ENCODE results near the gene ERBB3.

ERBB3 gene

DNA sequence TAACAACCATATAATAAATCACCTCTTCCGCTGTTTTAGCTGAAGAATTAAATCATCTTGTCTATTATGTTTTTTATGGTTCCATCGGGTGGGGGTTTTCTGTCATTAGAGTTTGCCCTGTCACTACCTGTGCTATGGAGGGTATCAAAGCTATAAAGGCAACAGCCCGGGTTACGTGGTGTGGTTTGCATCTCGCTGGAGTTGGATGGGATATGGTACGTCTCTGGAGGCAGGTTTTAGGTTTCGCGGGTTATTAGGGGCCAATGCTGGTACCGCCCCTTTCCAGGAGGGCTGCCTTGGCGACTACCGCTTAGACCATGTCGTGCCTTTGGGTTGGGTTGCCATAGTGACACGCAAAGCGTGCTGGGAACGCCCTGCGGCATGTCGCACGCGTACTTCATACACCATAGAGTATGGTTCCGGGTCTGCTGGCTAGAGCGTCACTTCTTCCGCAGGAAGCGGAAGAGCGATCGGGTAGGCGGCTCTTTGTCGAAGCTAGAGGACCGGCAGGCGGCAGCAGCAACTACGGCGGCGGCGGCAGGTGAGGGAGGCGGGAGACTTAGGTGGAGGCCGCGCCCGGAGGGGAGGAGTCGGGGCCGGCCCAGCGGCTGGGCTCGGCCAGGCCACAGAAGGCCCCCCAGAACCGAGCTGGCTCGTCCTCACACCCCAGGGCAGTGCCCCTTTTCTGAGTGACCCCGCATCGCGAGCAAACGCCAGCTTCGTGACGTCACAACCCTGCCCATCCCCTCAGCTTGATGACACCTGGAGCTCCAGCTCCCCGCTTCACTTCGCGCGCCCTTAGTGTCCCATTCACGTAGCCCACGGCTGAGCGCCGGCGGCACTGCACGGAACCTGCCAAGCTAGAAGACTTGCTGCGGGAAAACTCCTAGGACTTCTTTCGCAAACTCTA, 38.1 kb downstream of the ERBB3 start, which contains the start of gene ZC3H10 (continued):
- TF ChIP-seq, protein P1, sequence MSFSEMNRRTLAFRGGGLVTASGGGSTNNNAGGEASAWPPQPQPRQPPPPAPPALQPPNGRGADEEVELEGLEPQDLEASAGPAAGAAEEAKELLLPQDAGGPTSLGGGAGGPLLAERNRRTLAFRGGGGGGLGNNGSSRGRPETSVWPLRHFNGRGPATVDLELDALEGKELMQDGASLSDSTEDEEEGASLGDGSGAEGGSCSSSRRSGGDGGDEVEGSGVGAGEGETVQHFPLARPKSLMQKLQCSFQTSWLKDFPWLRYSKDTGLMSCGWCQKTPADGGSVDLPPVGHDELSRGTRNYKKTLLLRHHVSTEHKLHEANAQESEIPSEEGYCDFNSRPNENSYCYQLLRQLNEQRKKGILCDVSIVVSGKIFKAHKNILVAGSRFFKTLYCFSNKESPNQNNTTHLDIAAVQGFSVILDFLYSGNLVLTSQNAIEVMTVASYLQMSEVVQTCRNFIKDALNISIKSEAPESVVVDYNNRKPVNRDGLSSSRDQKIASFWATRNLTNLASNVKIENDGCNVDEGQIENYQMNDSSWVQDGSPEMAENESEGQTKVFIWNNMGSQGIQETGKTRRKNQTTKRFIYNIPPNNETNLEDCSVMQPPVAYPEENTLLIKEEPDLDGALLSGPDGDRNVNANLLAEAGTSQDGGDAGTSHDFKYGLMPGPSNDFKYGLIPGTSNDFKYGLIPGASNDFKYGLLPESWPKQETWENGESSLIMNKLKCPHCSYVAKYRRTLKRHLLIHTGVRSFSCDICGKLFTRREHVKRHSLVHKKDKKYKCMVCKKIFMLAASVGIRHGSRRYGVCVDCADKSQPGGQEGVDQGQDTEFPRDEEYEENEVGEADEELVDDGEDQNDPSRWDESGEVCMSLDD (tag by site-specific recombination; IDR thresholded peaks at IDR 0.05): peak; percentile 93
- TF ChIP-seq, protein P2, sequence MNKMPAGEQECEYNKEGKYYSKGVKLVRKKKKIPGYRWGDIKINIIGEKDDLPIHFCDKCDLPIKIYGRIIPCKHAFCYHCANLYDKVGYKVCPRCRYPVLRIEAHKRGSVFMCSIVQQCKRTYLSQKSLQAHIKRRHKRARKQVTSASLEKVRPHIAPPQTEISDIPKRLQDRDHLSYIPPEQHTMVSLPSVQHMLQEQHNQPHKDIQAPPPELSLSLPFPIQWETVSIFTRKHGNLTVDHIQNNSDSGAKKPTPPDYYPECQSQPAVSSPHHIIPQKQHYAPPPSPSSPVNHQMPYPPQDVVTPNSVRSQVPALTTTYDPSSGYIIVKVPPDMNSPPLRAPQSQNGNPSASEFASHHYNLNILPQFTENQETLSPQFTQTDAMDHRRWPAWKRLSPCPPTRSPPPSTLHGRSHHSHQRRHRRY (tag by site-specific recombination; IDR thresholded peaks at IDR 0.05): 0 out of 2 replicates have a peak, but pooled peaks have one; percentile 14
- TF ChIP-seq YY2 (tag by site-specific recombination; IDR thresholded peaks at IDR 0.05) (peak; percentile 39; the same call in 1 of the 2 replicates), ZNF394 (tag by site-specific recombination; IDR thresholded peaks at IDR 0.05; ENCODE audit: borderline replicate concordance) (peak; percentile 81), ZNF530 (tag by site-specific recombination; IDR thresholded peaks at IDR 0.05; ENCODE audit: low read depth) (no peak), OVOL3 (tag by site-specific recombination; IDR thresholded peaks at IDR 0.05) (0 out of 2 replicates have a peak, but pooled peaks have one; percentile 36), ZNF776 (tag by site-specific recombination; IDR thresholded peaks at IDR 0.05; ENCODE audit: borderline replicate concordance) (no peak), ZNF416 (tag by site-specific recombination; IDR thresholded peaks at IDR 0.05) (no peak), ZFP41 (tag by site-specific recombination; IDR thresholded peaks at IDR 0.05; ENCODE audit: borderline replicate concordance) (no peak), ZNF138 (tag by site-specific recombination; IDR thresholded peaks at IDR 0.05; ENCODE audit: borderline replicate concordance) (no peak), SETDB1 (IDR thresholded peaks at IDR 0.05; ENCODE audit: insufficient read length, low read length) (no peak), ZNF629 (tag by site-specific recombination; IDR thresholded peaks at IDR 0.05) (peak; percentile 98), ZNF214 (tag by site-specific recombination; IDR thresholded peaks at IDR 0.05; ENCODE audit: borderline replicate concordance) (no peak), ZNF202 (tag by site-specific recombination; IDR thresholded peaks at IDR 0.05; ENCODE audit: borderline replicate concordance) (no peak), ZSCAN30 (tag by site-specific recombination; IDR thresholded peaks at IDR 0.05) (peak; percentile 64; the same call in 1 of the 2 replicates), ZNF600 (tag by site-specific recombination; IDR thresholded peaks at IDR 0.05) (peak; percentile 98), GLIS2 (tag by site-specific recombination; IDR thresholded peaks at IDR 0.05) (peak; percentile 71), OSR2 (tag by site-specific recombination; IDR thresholded peaks at IDR 0.05) (peak; percentile 42; the same call in 1 of the 2 replicates), ZNF623 (tag by site-specific recombination; IDR thresholded peaks at IDR 0.05) (0 out of 2 replicates have a peak, but pooled peaks have one; percentile 5), ZBTB17 (tag by site-specific recombination; IDR thresholded peaks at IDR 0.05) (peak; percentile 93)
- TF ChIP-seq, protein P3, sequence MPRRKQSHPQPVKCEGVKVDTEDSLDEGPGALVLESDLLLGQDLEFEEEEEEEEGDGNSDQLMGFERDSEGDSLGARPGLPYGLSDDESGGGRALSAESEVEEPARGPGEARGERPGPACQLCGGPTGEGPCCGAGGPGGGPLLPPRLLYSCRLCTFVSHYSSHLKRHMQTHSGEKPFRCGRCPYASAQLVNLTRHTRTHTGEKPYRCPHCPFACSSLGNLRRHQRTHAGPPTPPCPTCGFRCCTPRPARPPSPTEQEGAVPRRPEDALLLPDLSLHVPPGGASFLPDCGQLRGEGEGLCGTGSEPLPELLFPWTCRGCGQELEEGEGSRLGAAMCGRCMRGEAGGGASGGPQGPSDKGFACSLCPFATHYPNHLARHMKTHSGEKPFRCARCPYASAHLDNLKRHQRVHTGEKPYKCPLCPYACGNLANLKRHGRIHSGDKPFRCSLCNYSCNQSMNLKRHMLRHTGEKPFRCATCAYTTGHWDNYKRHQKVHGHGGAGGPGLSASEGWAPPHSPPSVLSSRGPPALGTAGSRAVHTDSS (tag by site-specific recombination; IDR thresholded peaks at IDR 0.05): peak; percentile 10; the same call in 1 of the 2 replicates
- TF ChIP-seq, protein P4, sequence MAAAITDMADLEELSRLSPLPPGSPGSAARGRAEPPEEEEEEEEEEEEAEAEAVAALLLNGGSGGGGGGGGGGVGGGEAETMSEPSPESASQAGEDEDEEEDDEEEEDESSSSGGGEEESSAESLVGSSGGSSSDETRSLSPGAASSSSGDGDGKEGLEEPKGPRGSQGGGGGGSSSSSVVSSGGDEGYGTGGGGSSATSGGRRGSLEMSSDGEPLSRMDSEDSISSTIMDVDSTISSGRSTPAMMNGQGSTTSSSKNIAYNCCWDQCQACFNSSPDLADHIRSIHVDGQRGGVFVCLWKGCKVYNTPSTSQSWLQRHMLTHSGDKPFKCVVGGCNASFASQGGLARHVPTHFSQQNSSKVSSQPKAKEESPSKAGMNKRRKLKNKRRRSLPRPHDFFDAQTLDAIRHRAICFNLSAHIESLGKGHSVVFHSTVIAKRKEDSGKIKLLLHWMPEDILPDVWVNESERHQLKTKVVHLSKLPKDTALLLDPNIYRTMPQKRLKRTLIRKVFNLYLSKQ (tag by site-specific recombination; IDR thresholded peaks at IDR 0.05; ENCODE audit: borderline replicate concordance): 0 out of 2 replicates have a peak, but pooled peaks have one; percentile 7
- TF ChIP-seq, protein P5, sequence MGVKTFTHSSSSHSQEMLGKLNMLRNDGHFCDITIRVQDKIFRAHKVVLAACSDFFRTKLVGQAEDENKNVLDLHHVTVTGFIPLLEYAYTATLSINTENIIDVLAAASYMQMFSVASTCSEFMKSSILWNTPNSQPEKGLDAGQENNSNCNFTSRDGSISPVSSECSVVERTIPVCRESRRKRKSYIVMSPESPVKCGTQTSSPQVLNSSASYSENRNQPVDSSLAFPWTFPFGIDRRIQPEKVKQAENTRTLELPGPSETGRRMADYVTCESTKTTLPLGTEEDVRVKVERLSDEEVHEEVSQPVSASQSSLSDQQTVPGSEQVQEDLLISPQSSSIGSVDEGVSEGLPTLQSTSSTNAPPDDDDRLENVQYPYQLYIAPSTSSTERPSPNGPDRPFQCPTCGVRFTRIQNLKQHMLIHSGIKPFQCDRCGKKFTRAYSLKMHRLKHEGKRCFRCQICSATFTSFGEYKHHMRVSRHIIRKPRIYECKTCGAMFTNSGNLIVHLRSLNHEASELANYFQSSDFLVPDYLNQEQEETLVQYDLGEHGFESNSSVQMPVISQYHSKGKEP (tag by site-specific recombination; IDR thresholded peaks at IDR 0.05): peak; percentile 22; the same call in 1 of the 2 replicates
- TF ChIP-seq, protein P6, sequence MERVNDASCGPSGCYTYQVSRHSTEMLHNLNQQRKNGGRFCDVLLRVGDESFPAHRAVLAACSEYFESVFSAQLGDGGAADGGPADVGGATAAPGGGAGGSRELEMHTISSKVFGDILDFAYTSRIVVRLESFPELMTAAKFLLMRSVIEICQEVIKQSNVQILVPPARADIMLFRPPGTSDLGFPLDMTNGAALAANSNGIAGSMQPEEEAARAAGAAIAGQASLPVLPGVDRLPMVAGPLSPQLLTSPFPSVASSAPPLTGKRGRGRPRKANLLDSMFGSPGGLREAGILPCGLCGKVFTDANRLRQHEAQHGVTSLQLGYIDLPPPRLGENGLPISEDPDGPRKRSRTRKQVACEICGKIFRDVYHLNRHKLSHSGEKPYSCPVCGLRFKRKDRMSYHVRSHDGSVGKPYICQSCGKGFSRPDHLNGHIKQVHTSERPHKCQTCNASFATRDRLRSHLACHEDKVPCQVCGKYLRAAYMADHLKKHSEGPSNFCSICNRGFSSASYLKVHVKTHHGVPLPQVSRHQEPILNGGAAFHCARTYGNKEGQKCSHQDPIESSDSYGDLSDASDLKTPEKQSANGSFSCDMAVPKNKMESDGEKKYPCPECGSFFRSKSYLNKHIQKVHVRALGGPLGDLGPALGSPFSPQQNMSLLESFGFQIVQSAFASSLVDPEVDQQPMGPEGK (tag by site-specific recombination; IDR thresholded peaks at IDR 0.05): peak; percentile 77
- TF ChIP-seq, protein P7, sequence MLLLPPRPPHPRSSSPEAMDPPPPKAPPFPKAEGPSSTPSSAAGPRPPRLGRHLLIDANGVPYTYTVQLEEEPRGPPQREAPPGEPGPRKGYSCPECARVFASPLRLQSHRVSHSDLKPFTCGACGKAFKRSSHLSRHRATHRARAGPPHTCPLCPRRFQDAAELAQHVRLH (tag by site-specific recombination; IDR thresholded peaks at IDR 0.05): peak; percentile 94

All from HEK293 (cell line).